HG03139 (cell line): ENCODE data around the gene UBA5.

ENCODE experiments used
- ATAC-seq: cut with Tn5 transposase; IDR thresholded peaks from one replicate; pipeline ENCODE4 v1.9.1; 2021; ENCODE audit not compliant: unreplicated experiment

UBA5 gene

GRCh38 chr3:132652640-132653270, 7.4 kb upstream of the UBA5 start:
- no peak for ATAC-seq

GRCh38 chr3:132654190-132654589, 5.9 kb upstream of the UBA5 start:
- ATAC-seq, result no peak

GRCh38 chr3:132654721-132655120, 5.4 kb upstream of the UBA5 start:
- no peak for ATAC-seq

GRCh38 chr3:132655471-132655870, 4.7 kb upstream of the UBA5 start:
- ATAC-seq, result no peak

GRCh38 chr3:132657869-132658747, 2.0 kb upstream of the UBA5 start:
- no peak for ATAC-seq

GRCh38 chr3:132659000-132659364, 1.1 kb upstream of the UBA5 start:
- no peak for ATAC-seq

GRCh38 chr3:132659365-132660051, 621 bp upstream of the UBA5 start, which contains the start of gene ACAD11:
ACAD11 (minus strand) TSS chr3:132659809; CDS start chr3:132659751, 58 bp downstream.
- peak; percentile 35 for ATAC-seq

GRCh38 chr3:132660811-132661070, 612 bp downstream of the UBA5 start:
- no peak for ATAC-seq

- no peak for ATAC-seq
Measured at GRCh38 chr3:132661101-132661500, 972 bp downstream of the UBA5 start.

- ATAC-seq, result no peak
Measured at GRCh38 chr3:132662212-132662611, 2.1 kb downstream of the UBA5 start.

- ATAC-seq, result no peak
Measured at GRCh38 chr3:132665230-132665745, 5.2 kb downstream of the UBA5 start.

- ATAC-seq, result no peak
Measured at GRCh38 chr3:132669256-132669777, 9.2 kb downstream of the UBA5 start.

- no peak for ATAC-seq
Measured at GRCh38 chr3:132675408-132675807, 15.3 kb downstream of the UBA5 start.

GRCh38 chr3:132679911-132680310, 19.8 kb downstream of the UBA5 start:
- no peak for ATAC-seq

GRCh38 chr3:132681421-132681820, 21.3 kb downstream of the UBA5 start:
- ATAC-seq, result no peak

- no peak for ATAC-seq
Measured at GRCh38 chr3:132682201-132682600, 22.1 kb downstream of the UBA5 start.

GRCh38 chr3:132690040-132690439, 29.9 kb downstream of the UBA5 start:
- no peak for ATAC-seq

- no peak for ATAC-seq
Measured at GRCh38 chr3:132694991-132695390, 34.9 kb downstream of the UBA5 start.

- no peak for ATAC-seq
Measured at GRCh38 chr3:132695422-132695821, 35.3 kb downstream of the UBA5 start.

- no peak for ATAC-seq
Measured at GRCh38 chr3:132703733-132704132, 43.6 kb downstream of the UBA5 start.

GRCh38 chr3:132709761-132710160, 49.6 kb downstream of the UBA5 start:
- no peak for ATAC-seq

- ATAC-seq, result no peak
Measured at GRCh38 chr3:132710311-132710710, 50.2 kb downstream of the UBA5 start.
